ENCODE data around the gene FUT3.

FUT3 gene

DNA sequence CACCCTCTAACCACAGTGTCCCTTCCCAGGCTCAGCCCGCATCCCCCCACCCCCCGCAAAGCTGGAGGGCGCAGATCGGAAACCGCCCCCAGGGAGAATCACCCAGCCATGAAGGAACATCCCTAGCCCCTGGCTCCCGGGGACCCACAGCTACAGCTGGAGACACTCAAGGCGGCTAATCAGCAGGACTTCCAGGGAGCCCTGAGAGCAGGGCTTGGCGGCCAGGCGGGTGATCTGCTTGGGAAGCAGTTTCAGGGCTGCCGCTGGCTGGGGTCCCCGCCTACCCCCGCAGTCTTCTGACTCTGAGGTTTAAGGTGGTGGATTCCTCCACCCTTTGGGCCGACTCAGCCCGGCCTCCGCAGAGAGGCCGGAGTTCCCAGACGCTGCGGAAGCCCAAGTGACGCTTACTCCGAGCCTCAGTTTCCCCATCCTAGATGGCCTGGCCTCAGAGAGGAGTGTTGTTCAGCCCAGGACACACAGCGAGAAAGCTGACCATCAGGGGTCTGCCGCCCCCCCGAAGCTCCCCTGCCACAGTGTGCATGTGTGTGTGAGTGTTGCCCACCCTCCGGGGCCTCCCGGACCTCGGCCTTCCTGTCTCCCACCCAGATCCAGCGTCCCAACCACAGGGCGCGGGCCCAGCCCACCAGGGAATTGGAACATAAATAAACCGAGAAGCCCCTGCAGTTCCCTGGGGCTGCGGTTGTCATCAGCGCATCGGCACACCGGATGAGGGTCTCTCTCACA is 21.5 kb downstream of the FUT3 start:
- TF ChIP-seq FOXP2 (optimal IDR thresholded peaks at IDR 0.05; ENCODE audit: borderline replicate concordance, extremely low read depth, extremely low read length, insufficient read depth) (no peak), TAF1 (IDR thresholded peaks at IDR 0.05; ENCODE audit: borderline replicate concordance, insufficient read depth, low read length) (no peak), SIN3A (IDR thresholded peaks at IDR 0.05; ENCODE audit: borderline replicate concordance, insufficient read depth, low read length) (no peak), REST (IDR thresholded peaks at IDR 0.05; ENCODE audit: insufficient read depth in 1 of 2, low read depth in 2 of 2, low read length in 2 of 2) (no peak), POLR2AphosphoS5 (IDR thresholded peaks at IDR 0.05; ENCODE audit: low read depth, low read length) (no peak)

- TF ChIP-seq POLR2AphosphoS5 (IDR thresholded peaks at IDR 0.05; ENCODE audit: low read depth, low read length) (no peak), FOXP2 (optimal IDR thresholded peaks at IDR 0.05; ENCODE audit: borderline replicate concordance, extremely low read depth, extremely low read length, insufficient read depth) (no peak), REST (IDR thresholded peaks at IDR 0.05; ENCODE audit: insufficient read depth in 1 of 2, low read depth in 2 of 2, low read length in 2 of 2) (no peak), TAF1 (IDR thresholded peaks at IDR 0.05; ENCODE audit: borderline replicate concordance, insufficient read depth, low read length) (no peak), SIN3A (IDR thresholded peaks at IDR 0.05; ENCODE audit: borderline replicate concordance, insufficient read depth, low read length) (no peak)
Observed at GRCh38 chr19:5828661-5829566, 22.3 kb downstream of the FUT3 start.

DNA sequence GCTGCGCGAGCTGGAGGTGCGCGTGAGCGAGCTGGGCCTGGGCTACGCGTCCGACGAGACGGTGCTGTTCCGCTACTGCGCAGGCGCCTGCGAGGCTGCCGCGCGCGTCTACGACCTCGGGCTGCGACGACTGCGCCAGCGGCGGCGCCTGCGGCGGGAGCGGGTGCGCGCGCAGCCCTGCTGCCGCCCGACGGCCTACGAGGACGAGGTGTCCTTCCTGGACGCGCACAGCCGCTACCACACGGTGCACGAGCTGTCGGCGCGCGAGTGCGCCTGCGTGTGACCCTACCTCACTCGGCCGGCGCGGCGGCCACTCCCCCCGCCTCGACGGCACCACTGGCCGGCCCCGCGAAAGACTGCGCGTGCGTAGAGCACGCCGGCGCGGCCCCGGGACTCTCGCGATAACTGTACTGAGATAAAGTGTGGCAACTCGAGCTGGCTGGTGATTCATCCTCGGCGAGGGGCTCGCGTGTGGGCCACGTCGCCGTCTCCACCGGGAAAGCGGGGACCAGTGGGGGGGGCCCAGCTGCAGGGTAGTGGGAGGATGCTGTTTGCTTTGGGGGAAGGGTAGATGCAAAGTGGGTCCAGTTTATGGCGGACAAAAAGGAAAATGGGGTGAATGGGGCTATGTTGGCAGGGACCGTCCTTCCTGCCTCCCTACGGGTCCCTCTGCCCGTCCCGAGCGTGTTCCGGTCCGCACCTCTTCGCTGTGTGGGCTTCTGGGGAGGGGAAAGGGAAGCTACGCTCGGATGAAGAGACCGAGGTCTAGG is 23.2 kb downstream of the FUT3 start:
- TF ChIP-seq REST (IDR thresholded peaks at IDR 0.05; ENCODE audit: insufficient read depth in 1 of 2, low read depth in 2 of 2, low read length in 2 of 2) (no peak), POLR2AphosphoS5 (IDR thresholded peaks at IDR 0.05; ENCODE audit: low read depth, low read length) (no peak), FOXP2 (optimal IDR thresholded peaks at IDR 0.05; ENCODE audit: borderline replicate concordance, extremely low read depth, extremely low read length, insufficient read depth) (no peak), TAF1 (IDR thresholded peaks at IDR 0.05; ENCODE audit: borderline replicate concordance, insufficient read depth, low read length) (no peak), SIN3A (IDR thresholded peaks at IDR 0.05; ENCODE audit: borderline replicate concordance, insufficient read depth, low read length) (no peak)

GRCh38 chr19:5827342-5827890 is 23.8 kb downstream of the FUT3 start:
- TF ChIP-seq FOXP2 (optimal IDR thresholded peaks at IDR 0.05; ENCODE audit: borderline replicate concordance, extremely low read depth, extremely low read length, insufficient read depth) = no peak
- TF ChIP-seq POLR2AphosphoS5 (IDR thresholded peaks at IDR 0.05; ENCODE audit: low read depth, low read length) = no peak
- TF ChIP-seq REST (IDR thresholded peaks at IDR 0.05; ENCODE audit: insufficient read depth in 1 of 2, low read depth in 2 of 2, low read length in 2 of 2) = no peak
- TF ChIP-seq TAF1 (IDR thresholded peaks at IDR 0.05; ENCODE audit: borderline replicate concordance, insufficient read depth, low read length) = no peak
- no peak for TF ChIP-seq SIN3A (IDR thresholded peaks at IDR 0.05; ENCODE audit: borderline replicate concordance, insufficient read depth, low read length)

Measured in PFSK-1 (cell line).